Breast epithelium (tissue), 4 donors: ENCODE measurements around the gene TFCP2. TPM values are rescaled to one million over a fixed set of nuclear protein-coding genes. Genes with fewer than 3 reads are reported as not detected.

Experiments
- DNase-seq, 2 donors: peaks; one replicate each; pipeline ENCODE4 v3.0.0-alpha.2; 2019; ENCODE audit warnings: low spot score in 2 of 2
- H3K27ac ChIP-seq, 2 donors: fragments of 200-600 bp; sonication (generic) in 1 of 2; one replicate each; pipeline ENCODE4 v1.5.1; 2016 to 2019; ENCODE audit warnings: mild to moderate bottlenecking in 1 of 2
- H3K27me3 ChIP-seq, 2 donors: fragments of 200-600 bp; sonication (generic) in 1 of 2; one replicate each; pipeline versions ENCODE4 v1.5.1 to v1.6.0; 2017 to 2019; ENCODE audit warnings: control low read depth in 1 of 2, mild to moderate bottlenecking in 1 of 2
- H3K36me3 ChIP-seq: fragments of 200-600 bp; one replicate; pipeline ENCODE4 v1.5.1; 2019
- H3K4me1 ChIP-seq, 2 donors: fragments of 200-600 bp; sonication (generic); one replicate each; pipeline ENCODE4 v1.5.1; 2016 to 2019; ENCODE audit warnings: control low read depth in 1 of 2
- H3K4me3 ChIP-seq, 3 donors: fragments of 200-600 bp; sonication (generic); 1 replicate in 2 of 3; 2 replicates in 1 of 3; pipeline ENCODE4 v1.5.1; 2016 to 2019; ENCODE audit warnings: mild to moderate bottlenecking in 3 of 3, moderate library complexity in 2 of 3
- H3K9me3 ChIP-seq, 2 donors: fragments of 200-600 bp; sonication (generic) in 1 of 2; one replicate each; pipeline ENCODE4 v1.5.1; 2016 to 2019; ENCODE audit warnings: control low read depth in 1 of 2
- POLR2A ChIP-seq: fragments of 450-650 bp; IDR thresholded peaks from one replicate; pipeline ENCODE4 v1.6.1; 2016; ENCODE audit warnings: antibody characterized with exemption, mild to moderate bottlenecking, moderate library complexity
- POLR2AphosphoS5 ChIP-seq, 3 donors: sonication (generic); formaldehyde crosslinking; IDR thresholded peaks; one replicate each; pipeline ENCODE4 v1.6.1; 2017; ENCODE audit warnings: antibody characterized with exemption in 3 of 3
- intact Hi-C: fragments of 100-400 bp; cut with DNase I; formaldehyde crosslinking; loops from one replicate; pipeline ENCODE4 v1.15.1; 2023; ENCODE audit warnings: low total_unique reads
- total RNA-seq, 3 donors: library from RNA; depleted of rRNA; stranded (reverse); fragments of >200 nt; gene quantifications; one replicate each; pipeline ENCODE4 v1.1.0, GENCODE V29; 2016
- TF ChIP-seq, protein P1 (sequence below), 3 donors: fragments of 450-650 bp; IDR thresholded peaks; one replicate each; pipeline ENCODE4 v1.5.1; 2016 to 2017; ENCODE audit warnings: antibody characterized with exemption in 3 of 3, mild to moderate bottlenecking in 3 of 3, moderate library complexity in 3 of 3

Gene TFCP2
- total RNA-seq, 3 donors from 2014 or later = 14.6 to 22.1 (median 16.4) TPM

DNA sequence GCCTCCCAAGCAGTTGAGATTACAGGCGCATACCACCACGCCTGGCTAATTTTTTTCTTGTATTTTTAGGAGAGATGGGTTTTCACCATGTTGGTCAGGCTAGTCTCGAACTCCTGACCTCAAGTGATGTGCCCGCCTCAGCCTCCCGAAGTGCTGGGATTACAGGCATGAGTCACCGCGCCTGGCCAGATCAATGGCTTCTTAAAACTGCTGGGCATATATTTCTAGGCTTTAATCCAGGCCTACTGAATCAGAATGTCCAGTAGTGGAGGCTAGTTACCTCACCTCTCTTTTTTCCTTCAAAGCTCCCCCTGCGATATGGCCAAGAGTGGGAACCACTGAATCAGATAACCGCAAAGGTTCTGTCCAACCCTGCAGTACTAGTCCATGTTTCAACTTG lies 27.9 kb upstream of the TFCP2 start:
- no peak overlapping the region for H3K27ac ChIP-seq
- no peaks in the 10 kb centered on the region for H3K27me3 ChIP-seq
- no peak for DNase-seq
- no peak overlapping the region for H3K4me3 ChIP-seq
- H3K9me3 ChIP-seq = no peaks in the 10 kb centered on the region
- H3K4me1 ChIP-seq = no peaks in the 10 kb centered on the region
- TF ChIP-seq POLR2A (no peak), POLR2AphosphoS5 (IDR thresholded peaks at IDR 0.05) (no peak)
- TF ChIP-seq, protein P1, sequence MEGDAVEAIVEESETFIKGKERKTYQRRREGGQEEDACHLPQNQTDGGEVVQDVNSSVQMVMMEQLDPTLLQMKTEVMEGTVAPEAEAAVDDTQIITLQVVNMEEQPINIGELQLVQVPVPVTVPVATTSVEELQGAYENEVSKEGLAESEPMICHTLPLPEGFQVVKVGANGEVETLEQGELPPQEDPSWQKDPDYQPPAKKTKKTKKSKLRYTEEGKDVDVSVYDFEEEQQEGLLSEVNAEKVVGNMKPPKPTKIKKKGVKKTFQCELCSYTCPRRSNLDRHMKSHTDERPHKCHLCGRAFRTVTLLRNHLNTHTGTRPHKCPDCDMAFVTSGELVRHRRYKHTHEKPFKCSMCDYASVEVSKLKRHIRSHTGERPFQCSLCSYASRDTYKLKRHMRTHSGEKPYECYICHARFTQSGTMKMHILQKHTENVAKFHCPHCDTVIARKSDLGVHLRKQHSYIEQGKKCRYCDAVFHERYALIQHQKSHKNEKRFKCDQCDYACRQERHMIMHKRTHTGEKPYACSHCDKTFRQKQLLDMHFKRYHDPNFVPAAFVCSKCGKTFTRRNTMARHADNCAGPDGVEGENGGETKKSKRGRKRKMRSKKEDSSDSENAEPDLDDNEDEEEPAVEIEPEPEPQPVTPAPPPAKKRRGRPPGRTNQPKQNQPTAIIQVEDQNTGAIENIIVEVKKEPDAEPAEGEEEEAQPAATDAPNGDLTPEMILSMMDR (IDR thresholded peaks at IDR 0.05) = no peak
- intact Hi-C loops = no loop called here
- peaks cover 7% of the 10 kb centered on the region for H3K36me3 ChIP-seq

DNA sequence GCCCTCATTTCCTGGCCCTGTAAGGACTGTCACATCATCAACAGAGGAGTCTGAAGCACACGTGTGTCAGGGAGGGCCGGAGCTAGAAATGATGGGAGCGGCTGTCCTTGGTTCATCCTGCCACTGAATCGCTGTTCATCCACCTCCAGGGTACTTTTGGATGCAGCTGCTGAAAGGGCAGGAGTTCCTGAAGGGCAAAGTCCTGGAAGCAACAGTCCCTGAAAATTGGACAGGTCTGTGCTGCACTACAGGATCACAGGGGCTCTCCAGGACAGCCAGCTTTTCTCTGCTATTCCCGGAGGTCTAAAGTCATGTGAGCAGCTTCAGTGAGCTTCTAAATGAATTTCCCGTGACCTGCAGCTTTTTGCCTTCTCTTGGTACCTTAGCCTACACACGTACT lies 27.2 kb upstream of the TFCP2 start:
- Histone ChIP-seq H3K9me3 (no peaks in the 10 kb centered on the region), H3K36me3 (peaks cover 7% of the 10 kb centered on the region), H3K4me3 (no peak overlapping the region), H3K27me3 (no peaks in the 10 kb centered on the region), H3K4me1 (no peaks in the 10 kb centered on the region), H3K27ac (no peak overlapping the region)
- TF ChIP-seq POLR2A = no peak
- no peak for DNase-seq
- intact Hi-C loops = no loop called here

DNA sequence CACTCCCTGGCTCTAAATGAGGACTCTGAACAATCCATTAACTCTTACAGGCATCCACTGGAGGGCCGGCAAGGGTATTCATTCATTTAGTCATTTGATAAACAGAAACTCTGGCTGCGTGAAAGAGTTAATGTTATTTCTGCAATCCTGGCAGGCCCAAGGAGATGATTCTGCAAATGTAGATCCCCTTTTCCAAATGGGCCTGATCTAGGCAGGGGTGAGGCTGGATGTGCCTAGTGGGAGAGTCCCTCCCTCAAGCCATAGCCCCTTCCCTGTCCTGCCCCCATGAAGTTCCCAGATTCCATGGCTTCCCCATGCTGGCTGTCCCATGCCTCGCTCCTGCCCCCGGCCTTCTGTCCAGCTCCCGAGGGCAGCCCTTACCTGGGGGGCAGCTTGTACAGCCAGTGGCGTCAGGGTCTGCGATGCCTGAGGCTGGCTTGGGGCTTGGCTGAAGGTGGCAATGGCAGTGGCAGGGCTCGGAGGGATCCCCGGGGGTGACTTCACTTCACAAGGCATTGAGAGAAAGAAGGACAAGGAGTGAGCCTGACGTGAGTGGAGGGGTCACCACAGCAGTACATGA lies 26.5 kb upstream of the TFCP2 start:
- no peak overlapping the region for H3K4me3 ChIP-seq
- intact Hi-C loops = no loop called here
- no peaks in the 10 kb centered on the region for H3K27me3 ChIP-seq
- H3K27ac ChIP-seq = no peak overlapping the region
- DNase-seq = no peak
- no peaks in the 10 kb centered on the region for H3K9me3 ChIP-seq
- peaks cover 7% of the 10 kb centered on the region for H3K36me3 ChIP-seq
- H3K4me1 ChIP-seq = no peaks in the 10 kb centered on the region
- no peak for TF ChIP-seq POLR2AphosphoS5 (IDR thresholded peaks at IDR 0.05)
- TF ChIP-seq POLR2A = no peak
- TF ChIP-seq, protein P1 (IDR thresholded peaks at IDR 0.05) = no peak

DNA sequence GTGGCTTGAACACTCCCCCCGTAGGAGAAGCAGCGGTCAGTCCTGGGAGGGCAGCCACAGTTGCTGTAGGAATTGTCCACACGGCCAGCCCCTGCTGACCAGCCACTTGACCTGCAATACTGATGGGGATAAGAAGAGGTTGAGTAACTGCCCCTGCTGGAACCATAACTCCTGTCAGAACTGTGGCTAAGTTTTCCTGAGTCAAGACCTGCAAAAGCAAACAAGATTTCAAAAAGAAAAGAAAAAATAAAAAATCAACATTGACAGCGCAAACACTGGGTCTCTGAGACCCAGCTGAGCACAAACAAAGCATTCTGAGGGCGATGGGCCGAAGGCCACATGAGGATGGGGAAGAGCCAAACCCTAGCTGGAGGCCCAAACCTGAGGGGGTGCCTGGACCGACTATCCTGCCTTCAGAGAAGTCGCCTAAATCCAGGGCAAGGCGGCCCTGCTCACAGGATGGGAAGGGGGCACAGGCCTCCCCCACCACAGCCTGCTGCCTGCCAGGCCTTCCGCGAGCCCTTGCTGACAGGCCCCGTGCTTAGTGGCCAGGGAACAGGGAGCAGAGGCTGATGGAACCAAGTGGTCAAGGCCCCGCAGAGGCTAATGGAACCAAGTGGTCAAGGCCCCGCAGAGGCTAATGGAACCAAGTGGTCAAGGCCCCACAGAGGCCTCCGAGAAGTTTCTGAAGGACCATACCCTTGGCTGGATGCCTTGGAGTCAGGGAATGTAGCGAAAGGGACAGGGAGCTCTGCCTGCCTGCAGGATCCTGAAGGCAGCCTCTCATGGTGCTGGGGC lies 25.8 kb upstream of the TFCP2 start:
- no peak for TF ChIP-seq POLR2AphosphoS5 (IDR thresholded peaks at IDR 0.05)
- TF ChIP-seq POLR2A = no peak
- TF ChIP-seq, protein P1 (IDR thresholded peaks at IDR 0.05) = no peak
- Histone ChIP-seq H3K27me3 (no peaks in the 10 kb centered on the region), H3K36me3 (peaks cover 7% of the 10 kb centered on the region), H3K9me3 (no peaks in the 10 kb centered on the region), H3K4me3 (no peak overlapping the region), H3K27ac (no peak overlapping the region), H3K4me1 (no peaks in the 10 kb centered on the region)
- intact Hi-C loops = no loop called here
- no peak for DNase-seq

DNA sequence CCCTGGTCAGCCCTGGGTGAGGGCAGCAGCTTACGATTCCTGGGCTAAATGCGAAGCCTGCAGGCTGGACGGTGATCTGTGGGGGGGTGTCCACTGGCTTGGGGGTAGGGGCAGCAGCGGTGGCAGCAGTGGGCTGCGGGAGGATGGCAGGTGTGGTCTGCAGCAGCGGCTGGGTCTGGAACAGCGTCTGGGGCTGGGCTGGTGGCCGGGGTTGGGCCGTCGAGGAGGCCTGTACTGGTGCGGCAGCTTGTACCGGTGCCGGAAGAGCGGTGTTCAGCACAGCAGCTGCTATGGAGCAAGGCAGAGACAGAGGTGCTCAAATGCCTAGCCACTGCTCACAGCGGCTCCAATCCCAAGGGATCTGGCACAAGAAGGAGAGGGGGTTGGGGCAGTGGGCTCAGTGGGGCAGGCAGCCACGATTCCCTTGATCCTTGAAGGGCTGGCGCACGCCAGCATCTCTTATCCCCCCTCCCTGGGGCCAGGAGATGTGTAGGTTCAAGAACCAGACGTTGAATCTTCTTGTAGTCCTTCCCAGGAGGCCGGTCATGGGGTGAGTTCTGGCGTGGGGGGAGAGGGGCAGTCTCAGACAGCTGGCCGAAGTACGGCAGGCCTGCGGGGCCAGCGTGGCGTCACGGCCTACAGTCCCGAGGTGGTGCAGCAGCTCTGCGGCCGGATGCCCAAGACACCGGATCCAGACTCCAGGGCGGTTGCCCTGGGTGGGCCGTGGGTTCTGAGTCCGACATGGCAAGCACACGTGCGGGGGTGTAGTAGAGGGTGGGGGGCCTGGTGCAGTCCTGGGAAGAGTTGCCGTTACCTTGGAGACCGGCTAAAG lies 25.0 kb upstream of the TFCP2 start:
- Histone ChIP-seq H3K27ac (no peak overlapping the region), H3K27me3 (no peaks in the 10 kb centered on the region), H3K36me3 (peaks cover 7% of the 10 kb centered on the region), H3K9me3 (no peaks in the 10 kb centered on the region), H3K4me1 (no peaks in the 10 kb centered on the region), H3K4me3 (no peak overlapping the region)
- DNase-seq = no peak
- intact Hi-C loops = no loop called here
- no peak for TF ChIP-seq POLR2AphosphoS5 (IDR thresholded peaks at IDR 0.05)
- no peak for TF ChIP-seq POLR2A
- TF ChIP-seq, protein P1 (IDR thresholded peaks at IDR 0.05) = no peak
